Endothelial cell (in vitro differentiated cells): ENCODE data around the gene OSCP1. TPM values are rescaled to one million over a fixed set of nuclear protein-coding genes. Genes with fewer than 3 reads are reported as not detected.

Experiments used
- DNase-seq: peaks from one replicate; pipeline ENCODE4 v3.0.0; 2021; ENCODE audit warnings: low spot score
- H3K27ac Mint-ChIP-seq: one replicate; pipeline ENCODE4 v1.8.0; 2021; ENCODE audit warnings: mixed read lengths, inconsistent platforms; ENCODE audit not compliant: unreplicated experiment
- H3K27me3 Mint-ChIP-seq: one replicate; pipeline ENCODE4 v1.8.0; 2021; ENCODE audit warnings: mild to moderate bottlenecking, moderate library complexity, mixed read lengths, inconsistent platforms; ENCODE audit not compliant: unreplicated experiment
- H3K36me3 Mint-ChIP-seq: one replicate; pipeline ENCODE4 v1.8.0; 2021; ENCODE audit warnings: mild to moderate bottlenecking, low read depth, mixed read lengths, inconsistent platforms; ENCODE audit not compliant: unreplicated experiment
- H3K4me1 Mint-ChIP-seq: one replicate; pipeline ENCODE4 v1.8.0; 2021; ENCODE audit warnings: mild to moderate bottlenecking, mixed read lengths, inconsistent platforms; ENCODE audit not compliant: unreplicated experiment
- H3K4me3 Mint-ChIP-seq: one replicate; pipeline ENCODE4 v1.8.0; 2021; ENCODE audit warnings: mild to moderate bottlenecking, mixed read lengths, inconsistent platforms; ENCODE audit not compliant: unreplicated experiment
- H3K9me3 Mint-ChIP-seq: one replicate; pipeline ENCODE4 v1.8.0; 2021; ENCODE audit warnings: mixed read lengths, inconsistent platforms; ENCODE audit not compliant: unreplicated experiment
- total RNA-seq: library from RNA; stranded (reverse); fragmentation: NEBNext Ultra II Directional; extraction: Animal tissue kit (Norgen Biotek cat#: 25700); gene quantifications from one replicate; pipeline ENCODE4 v1.2.1, GENCODE V29; 2021; ENCODE audit not compliant: unreplicated experiment
- TF ChIP-seq, protein P1 (sequence below): fragments of 200-600 bp; sonication (generic); IDR thresholded peaks from one replicate; pipeline ENCODE4 v1.5.0; 2021; ENCODE audit warnings: antibody characterized with exemption; ENCODE audit not compliant: unreplicated experiment

The OSCP1 gene
- total RNA-seq, 1 donor from 2014 or later: 5.1 TPM

DNA sequence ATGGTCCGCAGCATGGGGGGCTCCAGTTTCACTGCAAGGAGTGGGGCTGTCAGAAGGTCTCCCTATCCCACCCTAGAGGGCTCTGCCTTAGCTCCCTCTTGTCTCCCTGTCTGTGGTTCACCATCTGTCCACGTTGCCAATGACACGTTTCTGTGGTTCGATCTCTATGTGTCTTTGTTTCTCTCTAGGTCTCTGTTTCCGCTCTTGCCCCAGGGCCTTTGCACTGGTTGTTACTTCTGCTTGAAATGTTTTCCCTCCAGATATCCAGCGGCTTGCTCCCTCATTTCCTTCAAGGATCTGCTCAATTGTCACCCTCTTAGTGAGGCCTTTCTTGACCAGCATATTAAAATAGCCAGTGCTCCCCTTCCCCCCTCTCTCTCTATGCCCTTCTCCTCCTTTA, 22.4 kb upstream of the OSCP1 start:
- TF ChIP-seq, protein P1, sequence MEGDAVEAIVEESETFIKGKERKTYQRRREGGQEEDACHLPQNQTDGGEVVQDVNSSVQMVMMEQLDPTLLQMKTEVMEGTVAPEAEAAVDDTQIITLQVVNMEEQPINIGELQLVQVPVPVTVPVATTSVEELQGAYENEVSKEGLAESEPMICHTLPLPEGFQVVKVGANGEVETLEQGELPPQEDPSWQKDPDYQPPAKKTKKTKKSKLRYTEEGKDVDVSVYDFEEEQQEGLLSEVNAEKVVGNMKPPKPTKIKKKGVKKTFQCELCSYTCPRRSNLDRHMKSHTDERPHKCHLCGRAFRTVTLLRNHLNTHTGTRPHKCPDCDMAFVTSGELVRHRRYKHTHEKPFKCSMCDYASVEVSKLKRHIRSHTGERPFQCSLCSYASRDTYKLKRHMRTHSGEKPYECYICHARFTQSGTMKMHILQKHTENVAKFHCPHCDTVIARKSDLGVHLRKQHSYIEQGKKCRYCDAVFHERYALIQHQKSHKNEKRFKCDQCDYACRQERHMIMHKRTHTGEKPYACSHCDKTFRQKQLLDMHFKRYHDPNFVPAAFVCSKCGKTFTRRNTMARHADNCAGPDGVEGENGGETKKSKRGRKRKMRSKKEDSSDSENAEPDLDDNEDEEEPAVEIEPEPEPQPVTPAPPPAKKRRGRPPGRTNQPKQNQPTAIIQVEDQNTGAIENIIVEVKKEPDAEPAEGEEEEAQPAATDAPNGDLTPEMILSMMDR: no peak
- H3K4me3 Mint-ChIP-seq: no peak overlapping the region
- no peaks in the 10 kb centered on the region for H3K36me3 Mint-ChIP-seq
- no peak for DNase-seq
- H3K9me3 Mint-ChIP-seq: no peaks in the 10 kb centered on the region
- peaks cover 5% of the 10 kb centered on the region for H3K27me3 Mint-ChIP-seq
- H3K4me1 Mint-ChIP-seq: no peaks in the 10 kb centered on the region
- H3K27ac Mint-ChIP-seq: no peak overlapping the region

DNA sequence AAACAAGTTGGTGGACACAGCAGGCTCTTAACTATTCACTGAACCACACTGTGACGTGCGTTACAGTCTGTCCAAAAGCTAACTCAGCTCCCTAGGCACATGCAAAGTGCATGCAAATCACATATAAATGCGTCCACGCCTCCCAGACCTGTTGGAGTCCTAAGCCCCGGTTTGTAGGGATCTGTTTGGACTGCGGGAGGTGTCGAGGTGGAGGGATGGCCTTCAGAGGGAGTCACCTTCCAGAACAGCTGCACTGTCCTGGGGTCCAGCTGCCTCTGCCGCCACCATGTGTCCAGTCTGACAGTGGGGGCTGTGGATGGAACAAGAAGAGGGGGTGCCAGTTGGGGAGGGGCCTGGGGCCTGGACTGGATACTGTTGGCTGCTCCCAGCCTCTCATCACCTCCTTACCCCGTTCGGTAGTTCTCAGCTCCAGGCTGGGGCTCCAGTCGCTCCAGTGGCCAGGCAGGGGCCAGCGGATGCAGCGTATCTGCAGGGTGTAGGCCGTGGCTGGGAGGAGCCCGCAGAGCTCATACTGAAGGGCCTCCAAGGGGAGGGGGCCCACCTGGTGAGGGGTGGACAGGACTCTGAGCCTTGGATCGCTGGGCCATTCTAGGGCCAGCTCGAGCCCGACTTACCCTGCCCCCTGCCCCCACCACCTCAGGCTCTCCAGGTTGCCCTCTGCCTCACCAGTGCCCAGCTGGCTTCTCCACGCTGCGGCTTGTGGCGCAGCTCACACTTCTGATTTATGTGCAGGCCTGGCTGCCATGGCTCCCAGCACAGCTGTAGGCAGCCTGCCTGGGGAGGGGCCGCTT, 21.8 kb upstream of the OSCP1 start:
- Mint-ChIP-seq H3K27me3 (peaks cover 5% of the 10 kb centered on the region), H3K36me3 (no peaks in the 10 kb centered on the region), H3K4me3 (no peak overlapping the region), H3K4me1 (no peaks in the 10 kb centered on the region), H3K9me3 (no peaks in the 10 kb centered on the region), H3K27ac (no peak overlapping the region)
- TF ChIP-seq, protein P1: no peak
- no peak for DNase-seq

DNA sequence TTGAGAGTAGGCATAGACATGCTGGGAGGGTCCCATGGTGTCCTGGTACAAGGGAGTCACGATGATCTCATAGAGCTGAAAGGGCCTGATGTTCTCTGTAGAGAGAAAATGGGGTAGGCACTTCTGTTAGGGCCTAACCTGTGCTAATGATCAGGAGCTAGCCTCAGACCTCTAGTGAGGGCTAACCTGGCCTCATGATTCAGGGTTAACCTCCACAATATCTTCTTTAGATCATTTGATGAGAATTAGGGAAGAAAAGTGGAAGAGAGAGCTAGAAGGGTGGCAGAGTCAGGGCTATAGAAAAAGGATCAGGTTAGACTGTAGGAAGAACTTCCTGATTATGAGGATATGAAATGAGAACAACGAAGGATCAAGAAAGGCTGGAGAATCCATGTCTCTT, 18.9 kb upstream of the OSCP1 start:
- no peaks in the 10 kb centered on the region for H3K9me3 Mint-ChIP-seq
- no peaks in the 10 kb centered on the region for H3K36me3 Mint-ChIP-seq
- H3K27ac Mint-ChIP-seq: no peak overlapping the region
- peaks cover 15% of the 10 kb centered on the region for H3K27me3 Mint-ChIP-seq
- H3K4me1 Mint-ChIP-seq: peaks cover 16% of the 10 kb centered on the region
- no peak for DNase-seq
- no peak overlapping the region for H3K4me3 Mint-ChIP-seq
- TF ChIP-seq, protein P1: no peak

DNA sequence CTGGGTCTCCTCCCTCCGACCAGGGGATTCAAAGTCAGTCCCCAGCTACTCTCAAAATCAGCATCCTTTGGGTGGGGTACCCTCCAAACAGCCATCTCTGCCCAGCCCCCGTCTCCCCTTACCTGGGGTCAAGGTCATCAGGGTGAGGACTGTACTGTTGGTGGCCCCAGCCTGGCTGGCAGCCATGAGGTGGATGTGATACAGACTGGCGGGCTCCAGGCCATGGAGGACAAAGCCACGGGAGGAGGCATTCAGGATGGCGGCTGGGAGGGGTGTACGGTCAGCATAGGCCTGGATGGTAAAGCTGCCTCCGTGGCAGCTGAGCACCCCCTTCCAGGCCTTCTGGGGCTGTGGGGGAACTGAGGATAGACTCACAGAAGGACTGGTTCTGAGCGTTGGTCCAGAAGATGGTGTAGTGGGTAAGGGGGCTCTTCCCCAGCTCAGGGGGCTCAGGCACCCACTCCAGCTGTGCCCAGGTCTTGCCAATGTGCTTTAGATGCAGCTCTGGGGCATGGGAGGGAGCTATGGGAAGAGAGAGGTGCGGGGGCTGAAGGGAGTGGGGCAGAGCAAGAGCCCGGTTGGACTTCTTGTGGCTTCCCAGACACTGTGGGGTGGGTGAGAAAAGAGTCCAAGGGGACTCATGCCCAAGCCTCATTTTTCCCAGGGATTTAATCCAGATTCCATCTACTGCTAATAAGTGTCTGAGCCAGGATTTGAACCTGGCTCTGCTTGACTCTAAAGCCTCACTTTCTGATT, 17.6 kb upstream of the OSCP1 start:
- Mint-ChIP-seq H3K27me3 (peaks cover 15% of the 10 kb centered on the region), H3K4me1 (peaks cover 25% of the 10 kb centered on the region), H3K36me3 (no peaks in the 10 kb centered on the region), H3K4me3 (no peak overlapping the region), H3K27ac (no peak overlapping the region), H3K9me3 (no peaks in the 10 kb centered on the region)
- TF ChIP-seq, protein P1: no peak
- no peak for DNase-seq

DNA sequence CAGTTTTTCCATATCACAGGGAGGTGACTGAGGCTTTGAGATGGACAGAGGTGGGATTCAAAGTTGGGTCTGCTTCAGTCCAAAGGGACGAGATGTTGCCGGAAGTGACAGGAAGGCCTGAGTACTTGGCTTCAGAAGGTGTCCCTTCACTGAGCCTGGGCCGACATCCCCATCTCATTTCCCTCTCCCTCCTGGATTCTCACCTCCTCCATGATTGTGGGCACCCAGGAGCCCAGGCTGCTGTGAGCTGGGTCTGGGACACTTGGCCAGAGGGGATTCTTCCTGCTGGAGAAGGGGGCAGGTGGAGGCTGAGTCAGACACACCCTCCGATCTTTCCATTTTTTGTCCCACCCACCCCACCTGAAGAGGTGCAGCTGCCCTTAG, 16.8 kb upstream of the OSCP1 start:
- H3K4me1 Mint-ChIP-seq: peaks cover 25% of the 10 kb centered on the region
- peaks cover 17% of the 10 kb centered on the region for H3K27me3 Mint-ChIP-seq
- no peak overlapping the region for H3K4me3 Mint-ChIP-seq
- no peak overlapping the region for H3K27ac Mint-ChIP-seq
- TF ChIP-seq, protein P1: no peak
- no peak for DNase-seq
- peaks cover 5% of the 10 kb centered on the region for H3K36me3 Mint-ChIP-seq
- no peaks in the 10 kb centered on the region for H3K9me3 Mint-ChIP-seq
